GM19455 (cell line): ENCODE data around the gene GRP.

Experiments used
- ATAC-seq: cut with Tn5 transposase; IDR thresholded peaks from one replicate; pipeline ENCODE4 v1.9.1; 2021; ENCODE audit not compliant: unreplicated experiment

GRP gene

GRCh38 chr18:59266886-59267502 is 47.0 kb downstream of the GRP start:
- ATAC-seq = no peak

DNA sequence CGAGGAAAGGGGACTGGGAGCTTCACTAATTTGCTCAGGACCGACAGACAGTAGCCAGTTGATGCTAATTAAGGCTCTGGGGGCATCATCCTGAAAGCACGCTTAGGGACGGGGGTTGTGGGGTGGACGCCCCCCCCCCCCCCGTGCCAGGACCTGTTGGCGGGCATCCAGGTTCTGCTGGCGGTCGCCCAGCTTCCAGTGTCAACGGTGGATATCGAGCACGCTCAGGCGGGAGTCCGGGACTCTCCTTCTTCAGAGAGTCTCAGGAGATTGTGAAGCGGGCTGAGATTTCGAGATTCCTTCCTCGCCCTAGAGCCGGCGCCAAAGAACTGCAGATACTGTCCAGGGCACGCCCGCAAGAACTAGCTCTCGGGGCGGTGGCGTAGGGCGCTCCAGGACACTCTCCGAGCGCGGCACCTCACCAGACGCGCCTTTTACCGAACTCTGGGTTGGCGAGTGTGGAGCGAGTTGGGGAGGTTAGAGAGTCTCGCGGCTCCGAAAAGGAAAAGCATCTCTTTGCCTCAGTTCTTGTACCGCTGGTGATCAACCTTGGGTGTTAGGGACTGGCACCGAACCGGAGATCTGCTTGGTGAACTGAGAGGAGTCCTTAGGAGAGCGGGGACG is 47.7 kb downstream of the GRP start:
- no peak for ATAC-seq

GRCh38 chr18:59268127-59268720 is 48.3 kb downstream of the GRP start:
- no peak for ATAC-seq

GRCh38 chr18:59268721-59269562 is 49.0 kb downstream of the GRP start:
- no peak for ATAC-seq

DNA sequence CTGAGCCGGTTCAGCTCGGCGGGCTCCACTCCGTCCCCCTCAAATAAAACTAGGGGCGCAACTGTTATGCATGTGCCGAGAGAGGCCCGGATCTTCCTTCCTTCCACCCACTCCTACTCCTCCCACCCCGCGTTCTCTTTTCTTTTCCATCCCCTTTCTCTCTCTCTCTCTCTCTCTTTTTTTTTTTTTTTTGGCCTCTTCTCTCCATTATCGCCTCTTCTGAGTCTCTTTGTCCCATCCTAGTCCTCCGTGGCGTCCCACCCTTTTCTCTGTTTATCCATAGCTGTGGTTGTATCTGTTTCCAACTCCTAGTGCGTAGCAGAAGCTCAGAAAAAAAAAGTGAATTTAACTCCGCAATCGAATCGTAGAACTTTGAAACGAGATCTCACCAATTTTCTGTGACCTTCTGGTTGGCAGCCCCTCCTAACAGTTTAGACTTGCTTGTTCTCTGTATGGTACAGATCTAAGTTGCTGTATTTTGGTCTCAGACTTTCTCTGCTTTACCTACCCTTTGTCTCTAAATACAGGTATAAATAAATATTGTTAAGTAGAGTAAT is 49.7 kb downstream of the GRP start:
- no peak for ATAC-seq

DNA sequence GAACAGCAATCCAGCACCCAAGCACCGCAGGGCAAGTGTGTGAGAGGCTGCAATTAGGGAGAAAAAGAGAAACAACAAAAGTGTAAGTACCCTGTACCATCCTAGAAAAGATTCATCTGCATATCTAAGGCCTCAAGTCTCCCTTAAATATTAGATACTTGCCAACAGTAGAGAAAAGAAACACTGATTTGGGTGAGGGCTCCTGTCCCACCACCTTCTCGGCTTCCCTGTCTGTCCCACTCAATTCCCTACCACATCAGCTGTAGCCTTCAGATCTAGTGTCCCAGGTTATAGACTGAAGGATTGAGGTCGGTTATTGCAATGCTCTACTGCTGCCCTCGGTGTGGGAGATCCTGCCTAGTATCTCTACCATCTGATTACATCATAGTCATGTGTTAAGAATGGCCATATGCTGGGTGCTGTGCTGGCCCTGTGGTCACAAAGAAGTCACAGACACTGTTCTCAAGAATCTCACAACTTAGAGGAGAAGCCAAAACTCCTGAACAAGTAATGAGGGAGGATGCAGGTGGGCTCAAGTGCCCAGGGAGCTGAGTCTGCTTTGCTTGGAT is 50.8 kb downstream of the GRP start:
- ATAC-seq = no peak

DNA sequence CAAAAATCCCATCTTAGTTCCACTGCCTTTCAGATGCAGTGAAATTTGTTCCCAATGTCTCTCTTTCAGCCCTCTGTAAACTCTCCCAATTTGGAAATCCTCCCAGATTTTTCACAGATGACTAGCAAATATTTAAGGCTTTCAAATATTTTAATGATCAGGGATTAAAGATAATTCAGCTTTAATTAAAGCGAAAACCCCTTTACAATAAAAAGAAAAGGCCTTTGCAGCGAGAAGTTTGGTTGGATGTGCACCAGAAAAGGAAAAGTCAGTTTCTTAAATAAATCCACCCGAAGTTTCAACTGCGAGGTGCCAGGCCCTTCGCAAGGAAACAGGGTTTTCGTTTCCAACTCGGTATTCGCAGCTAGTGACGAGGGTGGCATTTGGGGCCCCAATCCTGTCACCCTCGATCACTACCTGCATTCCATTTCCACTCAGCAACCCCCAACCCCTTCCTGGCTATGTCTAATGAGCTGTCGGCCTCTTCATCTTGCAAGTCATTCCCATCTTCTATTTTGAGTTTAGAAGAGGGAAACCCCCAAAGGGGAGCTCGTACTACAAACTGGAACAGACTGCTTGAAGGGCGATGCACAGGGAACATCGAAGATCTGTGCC is 51.8 kb downstream of the GRP start:
- ATAC-seq = no peak

DNA sequence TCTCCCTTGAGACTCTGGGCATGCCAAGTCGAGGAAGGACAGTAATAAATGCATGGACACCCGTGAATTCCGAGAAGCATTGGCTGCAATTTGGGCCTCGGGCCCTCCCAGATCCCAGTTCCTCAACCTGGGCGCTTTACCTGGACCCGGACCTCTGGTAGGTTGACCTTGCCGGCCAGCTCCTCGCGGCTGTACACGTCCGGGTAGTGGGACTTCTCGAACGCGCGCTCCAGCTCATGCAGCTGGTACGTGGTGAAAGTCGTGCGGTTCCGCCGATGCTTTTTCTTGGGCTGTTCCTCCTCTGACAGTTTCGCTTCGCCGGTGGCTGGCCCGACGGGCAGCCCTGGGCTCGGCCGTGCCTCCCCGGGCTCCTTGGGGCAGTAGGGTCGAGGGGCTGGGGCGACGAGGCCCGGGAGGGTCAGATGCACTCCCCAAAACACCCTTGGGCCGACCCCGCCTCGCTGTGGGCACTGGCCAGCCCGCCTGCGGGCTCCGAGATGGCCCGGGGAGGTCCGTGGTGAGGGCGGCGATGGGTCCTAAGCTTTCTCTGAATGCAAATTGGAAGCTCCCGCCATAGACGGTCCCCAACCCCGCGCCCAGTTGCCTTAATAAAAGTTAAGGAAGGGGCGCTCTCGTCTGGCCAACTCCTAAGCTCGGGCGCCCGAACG is 52.4 kb downstream of the GRP start:
- no peak for ATAC-seq

DNA sequence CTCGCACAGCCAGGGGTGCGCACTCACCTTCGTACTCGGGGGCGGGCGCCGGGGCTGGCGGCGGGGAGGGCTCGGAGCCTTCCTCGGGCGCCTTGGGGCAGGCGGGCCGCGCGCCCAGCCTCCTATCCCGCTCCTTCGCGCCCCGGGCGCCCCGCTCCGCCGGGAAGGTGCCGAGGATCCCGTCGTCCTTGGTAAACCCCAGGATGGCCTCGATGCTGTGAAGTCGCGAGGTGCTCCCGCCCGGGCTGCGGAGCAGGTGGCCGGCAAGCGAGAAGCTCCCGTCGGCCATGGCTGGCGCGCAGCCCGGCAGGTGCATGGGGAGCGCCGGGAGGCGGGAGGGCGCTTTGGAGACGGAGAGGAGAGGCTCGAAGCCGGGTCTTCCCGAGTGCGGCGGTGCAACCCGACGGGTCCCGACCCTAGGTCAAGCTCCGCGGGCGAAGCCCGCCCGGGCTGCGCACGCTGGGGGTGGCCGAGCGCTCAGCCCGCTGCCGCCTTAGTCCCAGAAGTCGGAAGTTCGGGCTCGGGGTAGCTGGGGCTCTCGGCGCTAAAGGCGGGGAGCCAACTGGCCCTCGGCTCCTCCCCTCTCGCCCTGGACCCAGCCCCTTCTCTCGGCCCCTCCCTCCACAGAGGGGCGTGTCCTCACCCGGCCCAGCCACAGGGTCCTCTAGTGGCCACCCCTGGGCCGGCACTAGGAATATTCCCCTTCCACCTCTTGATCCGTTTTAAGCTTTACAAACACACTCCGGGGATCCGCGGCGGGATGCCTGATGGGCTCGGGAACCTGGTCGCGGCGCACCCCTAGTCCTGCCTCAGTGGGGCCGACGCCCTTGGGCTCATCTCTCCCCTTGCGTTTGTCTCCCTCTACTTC is 53.2 kb downstream of the GRP start, which contains the start of gene RAX:
RAX (minus strand) TSS at position 564 of the 868 bp plus-strand sequence; CDS start at position 316, 248 bp downstream.
- no peak for ATAC-seq

- no peak for ATAC-seq
Observed at GRCh38 chr18:59273759-59274532, 54.0 kb downstream of the GRP start.

- ATAC-seq = no peak
Observed at GRCh38 chr18:59274533-59274928, 54.6 kb downstream of the GRP start.

DNA sequence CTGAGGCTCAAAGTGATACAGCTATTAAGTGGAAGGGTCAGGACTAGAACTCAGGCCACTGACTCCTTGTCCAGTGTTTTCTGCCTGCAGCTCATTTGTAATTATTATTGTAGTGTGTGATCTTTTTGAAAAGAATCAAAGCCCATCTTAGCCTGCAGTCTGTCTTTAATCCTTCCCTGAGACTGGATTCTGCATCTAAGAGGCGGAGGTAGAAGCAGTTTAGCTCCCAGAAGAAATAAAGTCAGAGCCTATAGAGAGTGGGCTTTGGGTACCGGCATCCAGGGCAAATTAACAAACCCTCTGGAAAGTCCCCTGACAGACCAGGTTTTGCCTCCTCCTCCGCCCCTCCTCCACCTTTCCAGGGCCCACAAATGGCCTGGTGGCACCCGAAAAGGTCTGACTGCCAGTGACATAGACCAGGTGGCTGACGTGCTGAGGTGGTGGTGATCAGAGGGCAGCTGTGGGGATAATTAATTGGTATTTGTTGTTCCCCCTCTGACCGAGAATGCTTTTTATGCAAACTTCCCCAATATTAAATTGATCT is 55.5 kb downstream of the GRP start:
- no peak for ATAC-seq

- ATAC-seq = no peak
Observed at GRCh38 chr18:59276047-59276446, 56.1 kb downstream of the GRP start.

DNA sequence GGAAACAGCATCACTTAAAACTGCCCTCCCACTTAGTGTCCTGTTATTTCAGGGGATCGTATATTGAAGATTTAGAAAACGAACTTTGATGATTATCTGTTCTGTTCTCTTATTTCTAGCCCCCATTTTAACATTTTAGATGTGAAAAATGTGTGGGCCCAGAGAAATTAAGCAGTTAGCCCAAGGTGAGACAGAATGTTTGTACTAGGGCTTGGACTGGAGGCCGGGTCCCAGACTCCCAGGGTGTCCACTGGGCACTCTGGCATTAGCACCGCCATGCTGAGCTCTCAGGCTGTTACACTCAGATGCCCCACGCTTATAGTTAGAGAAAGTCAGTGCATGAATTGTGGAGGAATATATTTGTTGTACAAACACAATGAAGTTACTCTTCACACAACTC is 58.8 kb downstream of the GRP start:
- ATAC-seq = no peak

DNA sequence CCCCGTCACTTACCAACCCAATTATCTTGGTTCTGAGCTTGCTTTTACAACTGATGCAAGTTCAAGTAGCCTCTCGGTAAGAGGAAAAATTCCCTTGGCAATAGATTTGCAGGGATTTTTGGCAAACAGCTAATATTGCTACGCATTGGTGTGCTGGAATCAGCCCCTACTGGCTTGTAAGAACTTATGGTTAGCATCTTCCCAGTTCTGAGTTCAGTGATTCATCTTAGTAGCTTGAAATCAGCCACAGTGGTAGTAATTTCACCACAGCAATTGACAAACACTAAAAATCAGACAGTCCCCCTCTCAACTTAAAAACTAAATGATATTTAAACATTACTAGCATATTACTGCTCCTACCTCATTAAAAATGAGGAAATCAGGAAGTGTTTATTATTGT is 59.2 kb downstream of the GRP start:
- no peak for ATAC-seq

DNA sequence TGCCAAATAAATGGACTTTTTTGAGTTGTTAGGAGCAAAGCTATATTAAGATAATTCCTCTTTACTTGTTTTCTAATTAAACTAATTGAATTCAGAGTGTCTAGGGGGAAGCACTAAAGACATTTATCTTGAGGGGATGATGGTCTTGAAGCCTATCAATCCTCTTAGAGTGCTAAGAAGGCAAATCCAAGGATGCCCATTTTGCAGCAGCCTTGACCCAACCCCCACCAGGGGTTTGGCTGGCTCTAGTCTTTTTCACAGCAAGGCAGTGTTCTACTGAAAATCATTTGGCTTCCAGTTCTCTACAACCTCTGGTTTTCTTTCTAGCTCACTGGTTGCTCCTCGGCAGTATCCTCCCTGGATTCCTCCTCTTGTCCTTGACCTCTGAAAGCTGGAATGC is 59.8 kb downstream of the GRP start:
- ATAC-seq = no peak
